Caco-2 (cell line): ENCODE results near the gene ZBTB1. TPM values are rescaled to one million over a fixed set of nuclear protein-coding genes. Genes with fewer than 3 reads are reported as not detected.

Source experiments
- BruUV-seq: library from RNA; stranded (reverse); fragments of 400-500 nt; replicated peaks from 2 replicates; lab custom pipeline; 2021; lab: Mats Ljungman, UMichigan
- CTCF ChIA-PET: fragments of 300-600 bp; sonication (Branson Sonifier 250); formaldehyde crosslinking; loops from one replicate; lab custom pipeline; 2022; ENCODE audit warnings: antibody characterized with exemption; lab: Charles Lee
- POLR2A ChIA-PET: fragments of 300-600 bp; sonication (Branson Sonifier 250); formaldehyde crosslinking; loops from one replicate; lab custom pipeline; 2022; ENCODE audit warnings: antibody characterized with exemption; lab: Charles Lee
- DNase-seq, 2 experiments: peaks; one replicate each; pipeline versions ENCODE4 v3.0.0 to v3.0.0-alpha.2; 2020 to 2022
- H3K27me3 ChIP-seq: replicated peaks from 2 replicates; pipeline ENCODE4 v1.6.0; 2011; ENCODE audit warnings: low read length; ENCODE audit not compliant: control insufficient read depth, insufficient read depth
- H3K36me3 ChIP-seq: 2 replicates; pipeline ENCODE4 v1.5.1; 2011; ENCODE audit warnings: low read length; ENCODE audit not compliant: control insufficient read depth, insufficient read depth
- H3K4me1 ChIP-seq: fragments of 250-450 bp; sonication (Bioruptor Pico); 2 replicates; pipeline ENCODE4 v1.5.1; 2020; ENCODE audit warnings: mild to moderate bottlenecking
- H3K4me3 ChIP-seq: 2 replicates; pipeline ENCODE4 v1.5.1; 2011; ENCODE audit warnings: low read depth, mild to moderate bottlenecking, control low read depth, low read length
- H3K9me3 ChIP-seq: fragments of 250-450 bp; sonication (Bioruptor Pico); 2 replicates; pipeline ENCODE4 v1.5.1; 2020; ENCODE audit warnings: mild to moderate bottlenecking, moderate library complexity
- H3K27ac Mint-ChIP-seq: one replicate; pipeline ENCODE4 v1.8.0; 2022; ENCODE audit warnings: mixed read lengths; ENCODE audit not compliant: unreplicated experiment
- H3K27me3 Mint-ChIP-seq: one replicate; pipeline ENCODE4 v1.8.0; 2022; ENCODE audit warnings: mixed read lengths; ENCODE audit not compliant: insufficient read depth, unreplicated experiment
- H3K36me3 Mint-ChIP-seq: one replicate; pipeline ENCODE4 v1.8.0; 2022; ENCODE audit warnings: mild to moderate bottlenecking, mixed read lengths; ENCODE audit not compliant: insufficient read depth, unreplicated experiment
- H3K4me1 Mint-ChIP-seq: one replicate; pipeline ENCODE4 v1.8.0; 2022; ENCODE audit warnings: low read depth, mixed read lengths; ENCODE audit not compliant: unreplicated experiment
- H3K4me3 Mint-ChIP-seq: one replicate; pipeline ENCODE4 v1.8.0; 2022; ENCODE audit warnings: mild to moderate bottlenecking, moderate library complexity, mixed read lengths; ENCODE audit not compliant: unreplicated experiment
- H3K9me3 Mint-ChIP-seq: one replicate; pipeline ENCODE4 v1.8.0; 2022; ENCODE audit warnings: mixed read lengths; ENCODE audit not compliant: unreplicated experiment
- CTCF ChIP-seq, 2 experiments: fragments of 200-600 bp in 1 of 2; IDR thresholded peaks; 1 replicate in 1 of 2; 2 replicates in 1 of 2; pipeline versions ENCODE4 v1.5.1 to v1.8.0; 2011 to 2022; ENCODE audit warnings: antibody characterized with exemption in 1 of 2, control low read depth in 1 of 2, inconsistent platforms in 1 of 2, low read depth in 1 of 2, low read length in 1 of 2, mild to moderate bottlenecking in 1 of 2, moderate library complexity in 1 of 2; ENCODE audit not compliant: insufficient read depth in 1 of 2, severe bottlenecking in 1 of 2, unreplicated experiment in 1 of 2
- intact Hi-C: fragments of 100-400 bp; cut with micrococcal nuclease; formaldehyde crosslinking; loops from one replicate; pipeline ENCODE4 v1.10.0; 2022; ENCODE audit not compliant: unreplicated experiment
- total RNA-seq: library from RNA; stranded (reverse); gene quantifications from 2 replicates; pipeline ENCODE4 v1.2.3, GENCODE V29; 2022

The ZBTB1 gene
- total RNA-seq, 1 experiment from 2014 or later: 34.3 TPM

- Mint-ChIP-seq H3K4me3 (no peak overlapping the region), H3K36me3 (no peaks in the 10 kb centered on the region), H3K4me1 (peaks cover 12% of the 10 kb centered on the region), H3K9me3 (no peaks in the 10 kb centered on the region), H3K27ac (no peak overlapping the region), H3K27me3 (no peaks in the 10 kb centered on the region)
- H3K4me3 ChIP-seq: no peak overlapping the region
- H3K4me1 ChIP-seq: peaks cover 9% of the 10 kb centered on the region; the same call in 1 of the 2 replicates
- ChIA-PET CTCF (interaction anchor here (0.5 to 1.9 kb wide), 8 partner anchors 11 to 477 kb away, joined by 3 to 13 read pairs (median 4); no protein-coding TSS in a partner anchor), POLR2A (no interaction called here)
- TF ChIP-seq CTCF (IDR thresholded peaks at IDR 0.05; ENCODE audit: insufficient read depth in 1 of 2, low read depth in 1 of 2, low read length in 1 of 2, severe bottlenecking in 1 of 2, unreplicated experiment in 1 of 2): peak in 1 of 2 experiments; percentile 14
- no TSS peak for BruUV-seq
- H3K9me3 ChIP-seq: no peaks in the 10 kb centered on the region
- DNase-seq: no peak
- intact Hi-C loops: loop anchor here (1.0 kb wide), 2 partner anchors 48 to 134 kb away; no protein-coding TSS in a partner anchor
- no peaks in the 10 kb centered on the region for H3K36me3 ChIP-seq
- H3K27me3 ChIP-seq: no peaks in the 10 kb centered on the region
These were observed 25.8 kb upstream of the ZBTB1 start for GRCh38 chr14:64478634-64479250.

GRCh38 chr14:64488590-64489099 is 15.9 kb upstream of the ZBTB1 start:
- Mint-ChIP-seq H3K36me3 (peaks cover 25% of the 10 kb centered on the region), H3K27me3 (no peaks in the 10 kb centered on the region), H3K27ac (no peak overlapping the region), H3K9me3 (no peaks in the 10 kb centered on the region), H3K4me1 (no peaks in the 10 kb centered on the region), H3K4me3 (no peak overlapping the region)
- ChIA-PET CTCF (interaction anchor here (0.7 kb wide), 1 partner anchor 259 kb away, joined by 3 read pairs; no protein-coding TSS in a partner anchor), POLR2A (no interaction called here)
- TF ChIP-seq CTCF (IDR thresholded peaks at IDR 0.05; ENCODE audit: insufficient read depth in 1 of 2, low read depth in 1 of 2, low read length in 1 of 2, severe bottlenecking in 1 of 2, unreplicated experiment in 1 of 2): no peak
- BruUV-seq: no TSS peak
- intact Hi-C loops: no loop called here
- no peaks in the 10 kb centered on the region for H3K27me3 ChIP-seq
- H3K36me3 ChIP-seq: no peaks in the 10 kb centered on the region
- H3K9me3 ChIP-seq: no peaks in the 10 kb centered on the region
- no peak overlapping the region for H3K4me3 ChIP-seq
- no peak for DNase-seq
- no peaks in the 10 kb centered on the region for H3K4me1 ChIP-seq

- no TSS peak for BruUV-seq
- TF ChIP-seq CTCF (IDR thresholded peaks at IDR 0.05; ENCODE audit: insufficient read depth in 1 of 2, low read depth in 1 of 2, low read length in 1 of 2, severe bottlenecking in 1 of 2, unreplicated experiment in 1 of 2): no peak
These were observed 12.9 kb upstream of the ZBTB1 start for GRCh38 chr14:64491637-64492036.

More at GRCh38 chr14:64491637-64492036, 12.9 kb upstream of the ZBTB1 start:
- ChIA-PET CTCF (interaction anchor here (0.7 kb wide), 1 partner anchor 267 kb away, joined by 6 read pairs; no protein-coding TSS in a partner anchor), POLR2A (interaction anchor here (0.5 kb wide), 1 partner anchor 104 kb away, joined by 4 read pairs; the partner anchor contains the start of gene MTHFD1)
- H3K9me3 Mint-ChIP-seq: no peaks in the 10 kb centered on the region
- no peaks in the 10 kb centered on the region for H3K4me1 Mint-ChIP-seq
- no peak overlapping the region for H3K27ac Mint-ChIP-seq
- DNase-seq: no peak
- H3K4me1 ChIP-seq: no peaks in the 10 kb centered on the region
- H3K4me3 Mint-ChIP-seq: no peak overlapping the region
- no peaks in the 10 kb centered on the region for H3K36me3 ChIP-seq
- H3K27me3 Mint-ChIP-seq: no peaks in the 10 kb centered on the region
- H3K27me3 ChIP-seq: no peaks in the 10 kb centered on the region
- peaks cover 25% of the 10 kb centered on the region for H3K36me3 Mint-ChIP-seq
- no peak overlapping the region for H3K4me3 ChIP-seq
- intact Hi-C loops: no loop called here
- H3K9me3 ChIP-seq: no peaks in the 10 kb centered on the region
